OCI-LY3 (cell line): ENCODE results near the gene CHI3L2.

Experiments used
- H2AFZ ChIP-seq: fragments of 200-600, 300-600 bp; shearing (Covaris generic); 2 replicates; pipeline ENCODE4 v1.6.0; 2014; ENCODE audit warnings: antibody characterized with exemption, low read depth, low read length
- H3K27ac ChIP-seq: fragments of 200-600, 300-600 bp; sonication (generic); 2 replicates; pipeline ENCODE4 v1.5.1; 2014; ENCODE audit warnings: mild to moderate bottlenecking, low read length, moderate library complexity, mixed read lengths
- H3K27me3 ChIP-seq: fragments of 200-600, 300-600 bp; sonication (generic); 2 replicates; pipeline ENCODE4 v1.6.1; 2014; ENCODE audit warnings: low read depth, low read length, mixed read lengths
- H3K36me3 ChIP-seq: fragments of 200-600, 300-600 bp; sonication (generic); replicated peaks from 2 replicates; pipeline ENCODE3; 2014; ENCODE audit warnings: low read depth, low read length, mixed read lengths
- H3K4me1 ChIP-seq: fragments of 300-600, 200-600 bp; sonication (generic); 2 replicates; pipeline ENCODE4 v1.6.1; 2014; ENCODE audit warnings: low read length, mixed read lengths
- H3K4me2 ChIP-seq: fragments of 200-600, 300-600 bp; sonication (generic); 2 replicates; pipeline ENCODE4 v1.6.1; 2014; ENCODE audit warnings: low read length, mixed read lengths
- H3K4me3 ChIP-seq: fragments of 300-600, 200-600 bp; sonication (generic); 2 replicates; pipeline ENCODE4 v1.5.1; 2014; ENCODE audit warnings: antibody characterized with exemption, mild to moderate bottlenecking, low read length, moderate library complexity
- H3K79me2 ChIP-seq: fragments of 300-600, 200-600 bp; shearing (Covaris generic); 2 replicates; pipeline ENCODE4 v1.6.1; 2014; ENCODE audit warnings: mild to moderate bottlenecking, low read length, mixed read lengths
- H3K9ac ChIP-seq: fragments of 300-600, 200-600 bp; shearing (Covaris generic); 2 replicates; pipeline ENCODE4 v1.6.0; 2014; ENCODE audit warnings: mild to moderate bottlenecking, low read length, moderate library complexity
- H3K9me3 ChIP-seq: fragments of 200-600, 300-600 bp; shearing (Covaris generic); 2 replicates; pipeline ENCODE4 v1.6.1; 2014; ENCODE audit warnings: low read length, mixed read lengths; ENCODE audit not compliant: insufficient read depth
- H4K20me1 ChIP-seq: fragments of 200-600, 300-600 bp; sonication (generic); 2 replicates; pipeline ENCODE4 v1.6.1; 2016; ENCODE audit warnings: low read length, mixed read lengths; ENCODE audit not compliant: insufficient read depth
- CTCF ChIP-seq: fragments of 200-600, 300-600 bp; sonication (generic); IDR thresholded peaks from 2 replicates; pipeline ENCODE4 v1.5.1; 2014; ENCODE audit warnings: antibody characterized with exemption, low read length, low read depth
- EZH2phosphoT487 ChIP-seq: fragments of 200-600 bp; shearing (Covaris generic); IDR thresholded peaks from 2 replicates; pipeline ENCODE4 v1.6.1; 2018; ENCODE audit warnings: antibody characterized with exemption, mixed run types, low read depth

CHI3L2 gene

GRCh38 chr1:111256988-111257658, 29.6 kb downstream of the CHI3L2 start:
- H3K79me2 ChIP-seq, result no peaks in the 10 kb centered on the region
- no peak overlapping the region for H2AFZ ChIP-seq
- H4K20me1 ChIP-seq, result no peaks in the 10 kb centered on the region
- no peak overlapping the region for H3K9ac ChIP-seq
- H3K27ac ChIP-seq, result no peak overlapping the region
- TF ChIP-seq CTCF, result no peak
- no peak for TF ChIP-seq EZH2phosphoT487
- no peaks in the 10 kb centered on the region for H3K27me3 ChIP-seq
- H3K4me1 ChIP-seq, result no peaks in the 10 kb centered on the region
- H3K4me3 ChIP-seq, result no peak overlapping the region
- no peaks in the 10 kb centered on the region for H3K36me3 ChIP-seq
- H3K9me3 ChIP-seq, result no peaks in the 10 kb centered on the region
- H3K4me2 ChIP-seq, result no peak overlapping the region

GRCh38 chr1:111267801-111268508, 40.4 kb downstream of the CHI3L2 start:
- no peaks in the 10 kb centered on the region for H3K9me3 ChIP-seq
- H3K4me2 ChIP-seq, result no peak overlapping the region
- TF ChIP-seq CTCF (no peak), EZH2phosphoT487 (no peak)
- no peak overlapping the region for H2AFZ ChIP-seq
- no peak overlapping the region for H3K9ac ChIP-seq
- H3K4me1 ChIP-seq, result no peaks in the 10 kb centered on the region
- no peaks in the 10 kb centered on the region for H3K36me3 ChIP-seq
- H4K20me1 ChIP-seq, result no peaks in the 10 kb centered on the region
- no peaks in the 10 kb centered on the region for H3K27me3 ChIP-seq
- no peak overlapping the region for H3K4me3 ChIP-seq
- no peaks in the 10 kb centered on the region for H3K79me2 ChIP-seq
- H3K27ac ChIP-seq, result no peak overlapping the region

- Histone ChIP-seq H3K36me3 (no peaks in the 10 kb centered on the region), H4K20me1 (no peaks in the 10 kb centered on the region), H3K4me3 (no peak overlapping the region), H3K4me1 (no peaks in the 10 kb centered on the region), H3K27me3 (no peaks in the 10 kb centered on the region), H3K4me2 (no peak overlapping the region), H2AFZ (no peak overlapping the region), H3K9ac (no peak overlapping the region), H3K27ac (no peak overlapping the region), H3K9me3 (no peaks in the 10 kb centered on the region), H3K79me2 (no peaks in the 10 kb centered on the region)
- TF ChIP-seq EZH2phosphoT487, result no peak
- no peak for TF ChIP-seq CTCF
These were observed 42.4 kb downstream of the CHI3L2 start for GRCh38 chr1:111269825-111270406.

- Histone ChIP-seq H3K27me3 (no peaks in the 10 kb centered on the region), H2AFZ (no peak overlapping the region)
These were observed 43.4 kb downstream of the CHI3L2 start for GRCh38 chr1:111270771-111271463.

More at GRCh38 chr1:111270771-111271463, 43.4 kb downstream of the CHI3L2 start:
- Histone ChIP-seq H3K9me3 (no peaks in the 10 kb centered on the region), H3K9ac (no peak overlapping the region), H3K79me2 (no peaks in the 10 kb centered on the region), H3K4me3 (no peak overlapping the region), H3K4me2 (no peak overlapping the region), H3K27ac (no peak overlapping the region), H3K36me3 (no peaks in the 10 kb centered on the region), H4K20me1 (no peaks in the 10 kb centered on the region), H3K4me1 (no peaks in the 10 kb centered on the region)
- TF ChIP-seq CTCF, result no peak
- TF ChIP-seq EZH2phosphoT487, result no peak
